DOHH2 (cell line): ENCODE results near the gene HOXC9.
A peak's percentile ranks its signal among the peaks of the same experiment; 100 is the strongest.

Source experiments
- H3F3A ChIP-seq: fragments of 200-600 bp; sonication (generic), shearing (Covaris generic); 2 replicates; pipeline ENCODE4 v1.6.0; 2016; ENCODE audit warnings: antibody characterized with exemption, mild to moderate bottlenecking; ENCODE audit not compliant: control insufficient read depth, insufficient read depth
- H3K27ac ChIP-seq: fragments of 200-600 bp; sonication (generic); 2 replicates; pipeline ENCODE4 v1.5.1; 2014; ENCODE audit warnings: low read depth, mild to moderate bottlenecking, low read length, moderate library complexity
- H3K27me3 ChIP-seq: fragments of 200-600 bp; sonication (generic); 2 replicates; pipeline ENCODE4 v1.6.1; 2014; ENCODE audit warnings: mild to moderate bottlenecking, low read length, mixed read lengths; ENCODE audit not compliant: control insufficient read depth
- H3K36me3 ChIP-seq: fragments of 200-600 bp; sonication (generic); 2 replicates; pipeline ENCODE4 v1.6.1; 2014; ENCODE audit warnings: mild to moderate bottlenecking, low read length, moderate library complexity, mixed read lengths; ENCODE audit not compliant: control insufficient read depth
- H3K4me1 ChIP-seq: fragments of 200-600 bp; sonication (generic); 2 replicates; pipeline ENCODE4 v1.6.1; 2014; ENCODE audit warnings: mild to moderate bottlenecking, low read length, mixed read lengths; ENCODE audit not compliant: control insufficient read depth
- H3K4me2 ChIP-seq: fragments of 200-600 bp; sonication (generic); 2 replicates; pipeline ENCODE4 v1.6.0; 2014; ENCODE audit warnings: mild to moderate bottlenecking, low read length, moderate library complexity
- H3K4me3 ChIP-seq: fragments of 200-600 bp; sonication (generic); 2 replicates; pipeline ENCODE4 v1.5.1; 2014; ENCODE audit warnings: mild to moderate bottlenecking, low read length, mixed read lengths
- H3K79me2 ChIP-seq: fragments of 200-600 bp; sonication (generic); 2 replicates; pipeline ENCODE4 v1.6.1; 2014; ENCODE audit warnings: mild to moderate bottlenecking, low read length, mixed read lengths; ENCODE audit not compliant: control insufficient read depth
- H3K9me2 ChIP-seq: fragments of 200-600 bp; sonication (generic); replicated peaks from 2 replicates; pipeline ENCODE4 v1.6.1; 2014; ENCODE audit warnings: mild to moderate bottlenecking, low read length, mixed read lengths; ENCODE audit not compliant: control insufficient read depth
- H3K9me3 ChIP-seq: fragments of 200-600 bp; sonication (generic); 2 replicates; pipeline ENCODE4 v1.6.1; 2014; ENCODE audit warnings: antibody characterized with exemption, low read length, mixed read lengths; ENCODE audit not compliant: control insufficient read depth, insufficient read depth
- H4K20me1 ChIP-seq: fragments of 200-600 bp; sonication (generic); 2 replicates; pipeline ENCODE4 v1.6.0; 2014; ENCODE audit warnings: low read depth, mild to moderate bottlenecking, antibody characterized with exemption, low read length, moderate library complexity; ENCODE audit not compliant: control insufficient read depth, insufficient read depth
- EZH2phosphoT487 ChIP-seq: fragments of 200-600 bp; sonication (generic); IDR thresholded peaks from 2 replicates; pipeline ENCODE4 v1.6.1; 2017; ENCODE audit warnings: borderline replicate concordance, mild to moderate bottlenecking, antibody characterized with exemption, low read length, moderate library complexity, mixed read lengths
- TF ChIP-seq, protein P1 (sequence below): fragments of 200-600 bp; sonication (generic); IDR thresholded peaks from one replicate; pipeline ENCODE4 v1.5.1; 2014; ENCODE audit warnings: antibody characterized with exemption, mild to moderate bottlenecking, low read depth, low read length; ENCODE audit not compliant: poor library complexity, severe bottlenecking

The HOXC9 gene

DNA sequence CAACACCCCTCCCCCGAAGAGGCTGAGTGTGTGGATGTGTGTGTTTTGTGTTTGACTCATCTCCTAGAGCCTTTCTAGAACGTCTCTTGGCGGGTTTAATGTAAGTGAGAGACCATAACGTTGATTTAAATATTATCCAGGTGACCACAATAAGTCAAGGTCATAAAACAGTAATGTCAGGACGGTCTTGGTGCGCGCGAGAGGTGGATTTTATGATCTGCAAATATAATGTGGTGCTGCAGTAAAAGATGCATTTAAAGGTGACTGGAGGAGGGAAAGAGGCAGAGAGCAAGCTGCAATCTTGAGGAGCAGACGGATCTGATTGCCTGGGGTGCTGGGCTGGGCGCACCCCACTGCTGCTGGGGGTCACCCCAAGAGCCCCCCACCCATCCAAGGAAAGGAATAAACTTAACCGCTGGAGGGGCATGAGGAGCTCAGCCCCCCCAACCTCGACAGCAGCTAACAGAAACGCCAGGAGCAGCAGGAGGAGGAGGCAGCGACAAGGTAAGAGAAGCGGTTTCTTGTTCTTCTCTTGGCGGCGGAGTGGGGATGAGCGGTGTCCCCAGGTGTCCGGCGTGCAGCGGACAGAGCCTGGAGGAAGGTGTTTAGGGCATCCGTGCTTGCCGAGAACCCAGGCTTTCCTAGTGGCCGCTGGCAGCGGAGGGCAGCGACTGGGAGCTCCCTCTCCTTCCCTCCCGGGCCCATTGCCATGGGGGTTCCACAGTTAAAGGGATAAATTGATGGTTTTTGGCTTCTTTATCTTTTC is 9.5 kb upstream of the HOXC9 start:
- Histone ChIP-seq H3K27ac (no peak overlapping the region), H4K20me1 (peaks cover 6% of the 10 kb centered on the region; the same call in 1 of the 2 replicates), H3K79me2 (no peaks in the 10 kb centered on the region), H3K27me3 (peaks cover 98% of the 10 kb centered on the region), H3K4me1 (peaks cover 42% of the 10 kb centered on the region), H3K9me3 (no peaks in the 10 kb centered on the region), H3K4me3 (no peak overlapping the region), H3F3A (0 out of 2 replicates have a peak, but pooled peaks cover 2% of the 10 kb centered on the region), H3K4me2 (no peak overlapping the region), H3K36me3 (no peaks in the 10 kb centered on the region), H3K9me2 (no peaks in the 10 kb centered on the region)
- TF ChIP-seq EZH2phosphoT487, result no peak
- TF ChIP-seq, protein P1, sequence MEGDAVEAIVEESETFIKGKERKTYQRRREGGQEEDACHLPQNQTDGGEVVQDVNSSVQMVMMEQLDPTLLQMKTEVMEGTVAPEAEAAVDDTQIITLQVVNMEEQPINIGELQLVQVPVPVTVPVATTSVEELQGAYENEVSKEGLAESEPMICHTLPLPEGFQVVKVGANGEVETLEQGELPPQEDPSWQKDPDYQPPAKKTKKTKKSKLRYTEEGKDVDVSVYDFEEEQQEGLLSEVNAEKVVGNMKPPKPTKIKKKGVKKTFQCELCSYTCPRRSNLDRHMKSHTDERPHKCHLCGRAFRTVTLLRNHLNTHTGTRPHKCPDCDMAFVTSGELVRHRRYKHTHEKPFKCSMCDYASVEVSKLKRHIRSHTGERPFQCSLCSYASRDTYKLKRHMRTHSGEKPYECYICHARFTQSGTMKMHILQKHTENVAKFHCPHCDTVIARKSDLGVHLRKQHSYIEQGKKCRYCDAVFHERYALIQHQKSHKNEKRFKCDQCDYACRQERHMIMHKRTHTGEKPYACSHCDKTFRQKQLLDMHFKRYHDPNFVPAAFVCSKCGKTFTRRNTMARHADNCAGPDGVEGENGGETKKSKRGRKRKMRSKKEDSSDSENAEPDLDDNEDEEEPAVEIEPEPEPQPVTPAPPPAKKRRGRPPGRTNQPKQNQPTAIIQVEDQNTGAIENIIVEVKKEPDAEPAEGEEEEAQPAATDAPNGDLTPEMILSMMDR, result no peak

DNA sequence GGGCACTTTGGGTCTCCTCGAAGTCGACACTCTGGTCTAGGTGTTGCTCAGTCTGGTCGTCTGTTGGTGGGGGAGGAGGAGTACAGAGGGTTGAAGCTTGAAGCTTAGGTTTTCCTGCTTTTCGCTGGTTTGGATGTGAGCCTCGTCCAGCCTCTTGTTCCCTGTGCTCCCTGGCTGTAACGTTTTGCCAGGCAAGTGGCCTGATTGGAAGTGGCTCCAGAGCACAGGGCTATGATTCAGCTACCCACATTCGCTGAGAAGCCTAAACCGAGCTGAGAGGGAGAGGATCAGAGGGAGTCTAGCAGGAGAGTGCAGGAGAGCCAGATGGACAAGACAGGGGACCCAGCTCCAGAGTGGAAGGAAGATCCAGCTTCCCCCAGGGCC is 8.9 kb upstream of the HOXC9 start:
- Histone ChIP-seq H3K4me2 (no peak overlapping the region), H3F3A (0 out of 2 replicates have a peak, but pooled peaks cover 2% of the 10 kb centered on the region), H3K9me3 (no peaks in the 10 kb centered on the region), H3K9me2 (no peaks in the 10 kb centered on the region), H3K4me3 (no peak overlapping the region), H3K27me3 (peaks cover 98% of the 10 kb centered on the region), H3K4me1 (peaks cover 45% of the 10 kb centered on the region), H4K20me1 (peaks cover 6% of the 10 kb centered on the region; the same call in 1 of the 2 replicates), H3K27ac (no peak overlapping the region), H3K79me2 (no peaks in the 10 kb centered on the region), H3K36me3 (no peaks in the 10 kb centered on the region)
- peak; percentile 68; the same call in 1 of the 2 replicates for TF ChIP-seq EZH2phosphoT487
- TF ChIP-seq, protein P1, result no peak

DNA sequence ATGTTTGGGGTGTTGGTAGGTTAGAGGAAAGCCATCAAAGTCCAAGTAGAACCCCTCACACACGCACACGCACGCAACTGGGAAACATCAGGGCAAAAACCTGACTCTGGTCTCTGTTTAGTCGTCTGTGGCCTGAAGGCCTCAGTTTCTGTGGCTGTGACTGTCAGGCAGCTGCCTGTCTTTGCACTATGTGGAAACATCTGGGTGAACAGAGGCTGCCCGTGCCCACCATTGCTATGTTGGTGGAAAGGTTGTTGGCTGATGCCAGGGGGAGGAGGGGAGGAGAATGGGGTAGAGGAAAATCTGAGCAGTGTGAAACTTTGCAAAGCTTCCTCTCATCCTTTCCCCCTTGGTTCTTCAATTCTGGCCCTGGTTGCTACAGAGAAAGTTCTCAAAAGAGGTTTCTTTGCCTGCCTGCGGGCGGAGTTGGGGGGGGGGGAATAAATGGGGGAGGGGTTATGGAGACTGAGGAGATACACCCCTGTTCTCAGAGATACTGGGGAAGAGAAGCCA is 7.5 kb upstream of the HOXC9 start:
- peaks cover 98% of the 10 kb centered on the region for H3K27me3 ChIP-seq
- H3F3A ChIP-seq, result 0 out of 2 replicates have a peak, but pooled peaks cover 2% of the 10 kb centered on the region
- H3K27ac ChIP-seq, result no peak overlapping the region
- peaks cover 6% of the 10 kb centered on the region; the same call in 1 of the 2 replicates for H4K20me1 ChIP-seq
- H3K4me1 ChIP-seq, result peaks cover 45% of the 10 kb centered on the region
- H3K4me2 ChIP-seq, result no peak overlapping the region
- H3K9me3 ChIP-seq, result no peaks in the 10 kb centered on the region
- no peaks in the 10 kb centered on the region for H3K36me3 ChIP-seq
- TF ChIP-seq, protein P1, result no peak
- TF ChIP-seq EZH2phosphoT487, result no peak; the same call in 1 of the 2 replicates
- no peaks in the 10 kb centered on the region for H3K9me2 ChIP-seq
- H3K4me3 ChIP-seq, result no peak overlapping the region
- H3K79me2 ChIP-seq, result no peaks in the 10 kb centered on the region
